ENCODE data around the gene RPH3AL.

RPH3AL gene

GRCh38 chr17:313911-314613, 38.5 kb downstream of the RPH3AL start:
- no peak for DNase-seq

- DNase-seq, result no peak
Measured at GRCh38 chr17:313231-313630, 39.4 kb downstream of the RPH3AL start.

- no peak for DNase-seq
Measured at GRCh38 chr17:312476-313148, 40.0 kb downstream of the RPH3AL start.

- DNase-seq, result no peak
Measured at GRCh38 chr17:311119-311782, 41.4 kb downstream of the RPH3AL start.

GRCh38 chr17:310111-311010, 42.2 kb downstream of the RPH3AL start:
- no peak for DNase-seq

- no peak for DNase-seq
Measured at GRCh38 chr17:309361-309888, 43.2 kb downstream of the RPH3AL start.

GRCh38 chr17:307741-308507, 44.7 kb downstream of the RPH3AL start:
- no peak for DNase-seq

GRCh38 chr17:307295-307691, 45.3 kb downstream of the RPH3AL start:
- DNase-seq, result no peak

GRCh38 chr17:306536-307294, 45.9 kb downstream of the RPH3AL start:
- no peak for DNase-seq

- no peak for DNase-seq
Measured at GRCh38 chr17:306116-306515, 46.5 kb downstream of the RPH3AL start.

- DNase-seq, result no peak
Measured at GRCh38 chr17:305090-305976, 47.3 kb downstream of the RPH3AL start.

- no peak for DNase-seq
Measured at GRCh38 chr17:304461-304860, 48.1 kb downstream of the RPH3AL start.

GRCh38 chr17:303168-303567, 49.4 kb downstream of the RPH3AL start:
- DNase-seq, result no peak

GRCh38 chr17:302300-302698, 50.3 kb downstream of the RPH3AL start:
- no peak for DNase-seq

- DNase-seq, result no peak
Measured at GRCh38 chr17:301681-302299, 50.8 kb downstream of the RPH3AL start.

- no peak for DNase-seq
Measured at GRCh38 chr17:300881-301280, 51.7 kb downstream of the RPH3AL start.

- no peak for DNase-seq
Measured at GRCh38 chr17:299546-299945, 53.1 kb downstream of the RPH3AL start.

- DNase-seq, result no peak
Measured at GRCh38 chr17:298791-299450, 53.7 kb downstream of the RPH3AL start.

- DNase-seq, result no peak
Measured at GRCh38 chr17:297758-298157, 54.8 kb downstream of the RPH3AL start.

Measured in NCI-H2171 treated with DMSO at 0.1 percent for 48 hours (cell line).